Measurements from ENCODE around the gene COPA.

DNA sequence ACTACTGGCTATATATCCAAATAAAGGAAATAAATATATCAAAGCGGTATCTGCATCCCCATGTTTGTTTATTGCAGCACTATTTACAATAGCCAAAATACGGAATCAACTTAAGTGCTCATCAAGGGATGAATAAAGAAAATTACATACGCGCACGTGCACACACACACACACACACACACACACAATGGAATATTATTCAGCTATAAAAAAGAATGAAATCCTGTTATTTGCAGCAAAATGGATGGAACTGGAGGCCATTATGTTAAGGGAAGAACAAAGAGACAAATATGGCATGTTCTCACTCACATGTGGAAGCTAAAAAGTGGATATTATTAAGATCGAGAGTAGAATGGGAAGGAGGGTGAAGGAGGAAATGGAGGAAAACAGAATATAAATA lies 20.2 kb downstream of the COPA start:
- TF ChIP-seq, protein P1, sequence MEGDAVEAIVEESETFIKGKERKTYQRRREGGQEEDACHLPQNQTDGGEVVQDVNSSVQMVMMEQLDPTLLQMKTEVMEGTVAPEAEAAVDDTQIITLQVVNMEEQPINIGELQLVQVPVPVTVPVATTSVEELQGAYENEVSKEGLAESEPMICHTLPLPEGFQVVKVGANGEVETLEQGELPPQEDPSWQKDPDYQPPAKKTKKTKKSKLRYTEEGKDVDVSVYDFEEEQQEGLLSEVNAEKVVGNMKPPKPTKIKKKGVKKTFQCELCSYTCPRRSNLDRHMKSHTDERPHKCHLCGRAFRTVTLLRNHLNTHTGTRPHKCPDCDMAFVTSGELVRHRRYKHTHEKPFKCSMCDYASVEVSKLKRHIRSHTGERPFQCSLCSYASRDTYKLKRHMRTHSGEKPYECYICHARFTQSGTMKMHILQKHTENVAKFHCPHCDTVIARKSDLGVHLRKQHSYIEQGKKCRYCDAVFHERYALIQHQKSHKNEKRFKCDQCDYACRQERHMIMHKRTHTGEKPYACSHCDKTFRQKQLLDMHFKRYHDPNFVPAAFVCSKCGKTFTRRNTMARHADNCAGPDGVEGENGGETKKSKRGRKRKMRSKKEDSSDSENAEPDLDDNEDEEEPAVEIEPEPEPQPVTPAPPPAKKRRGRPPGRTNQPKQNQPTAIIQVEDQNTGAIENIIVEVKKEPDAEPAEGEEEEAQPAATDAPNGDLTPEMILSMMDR (conservative IDR thresholded peaks at IDR 0.05; ENCODE audit: low read depth, low read length), result no peak
- TF ChIP-seq EZH2 (IDR thresholded peaks at IDR 0.05; ENCODE audit: low read length, unreplicated experiment) (no peak), EZH2phosphoT487 (IDR thresholded peaks at IDR 0.05; ENCODE audit: borderline replicate concordance, low read length) (no peak)
